Testis (tissue), 2 donors: Measurements from ENCODE around the gene UPK3BL2.
"Not testable (repeated sequence)": the region's sequence is repeated elsewhere in the genome, so short reads cannot be mapped to it uniquely, and the experiment has no call there.

Experiments
- POLR2A ChIP-seq: fragments of 450-650 bp; IDR thresholded peaks from one replicate; pipeline ENCODE4 v1.6.1; 2017; ENCODE audit warnings: antibody characterized with exemption, mild to moderate bottlenecking, moderate library complexity
- TF ChIP-seq, protein P1 (sequence below), 3 experiments: fragments of 450-650 bp in 2 of 3; fragments of 200-600 bp in 1 of 3; sonication (generic) in 1 of 3; IDR thresholded peaks; one replicate each; pipeline ENCODE4 v1.5.1; 2016 to 2019; ENCODE audit warnings: antibody characterized with exemption in 3 of 3, mild to moderate bottlenecking in 2 of 3, moderate library complexity in 1 of 3

DNA sequence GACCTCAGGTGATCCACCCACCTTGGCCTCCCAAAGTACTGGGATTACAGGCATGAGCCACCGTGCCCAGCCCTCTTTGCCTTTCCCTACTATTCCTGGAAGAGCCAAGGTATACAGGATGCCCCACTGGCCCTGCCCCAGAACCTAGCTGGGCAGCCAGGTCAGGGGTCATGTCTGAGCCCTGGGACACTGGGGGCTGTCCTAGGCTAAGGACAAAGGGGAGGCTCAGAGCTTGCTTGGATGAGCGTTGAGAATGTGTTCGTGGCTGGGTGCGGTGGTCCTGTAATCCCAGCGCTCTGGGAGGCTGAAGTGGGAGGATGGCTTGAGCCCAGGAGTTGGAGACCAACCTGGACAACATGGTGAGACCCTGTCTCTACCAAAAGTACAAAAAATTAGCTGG lies 35.0 kb upstream of the UPK3BL2 start:
- TF ChIP-seq, protein P1, sequence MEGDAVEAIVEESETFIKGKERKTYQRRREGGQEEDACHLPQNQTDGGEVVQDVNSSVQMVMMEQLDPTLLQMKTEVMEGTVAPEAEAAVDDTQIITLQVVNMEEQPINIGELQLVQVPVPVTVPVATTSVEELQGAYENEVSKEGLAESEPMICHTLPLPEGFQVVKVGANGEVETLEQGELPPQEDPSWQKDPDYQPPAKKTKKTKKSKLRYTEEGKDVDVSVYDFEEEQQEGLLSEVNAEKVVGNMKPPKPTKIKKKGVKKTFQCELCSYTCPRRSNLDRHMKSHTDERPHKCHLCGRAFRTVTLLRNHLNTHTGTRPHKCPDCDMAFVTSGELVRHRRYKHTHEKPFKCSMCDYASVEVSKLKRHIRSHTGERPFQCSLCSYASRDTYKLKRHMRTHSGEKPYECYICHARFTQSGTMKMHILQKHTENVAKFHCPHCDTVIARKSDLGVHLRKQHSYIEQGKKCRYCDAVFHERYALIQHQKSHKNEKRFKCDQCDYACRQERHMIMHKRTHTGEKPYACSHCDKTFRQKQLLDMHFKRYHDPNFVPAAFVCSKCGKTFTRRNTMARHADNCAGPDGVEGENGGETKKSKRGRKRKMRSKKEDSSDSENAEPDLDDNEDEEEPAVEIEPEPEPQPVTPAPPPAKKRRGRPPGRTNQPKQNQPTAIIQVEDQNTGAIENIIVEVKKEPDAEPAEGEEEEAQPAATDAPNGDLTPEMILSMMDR (IDR thresholded peaks at IDR 0.05) = not testable (repeated sequence)
- not testable (repeated sequence) for TF ChIP-seq POLR2A
